Panc1 (cell line): Measurements from ENCODE around the gene RUNX1. TPM values are rescaled to one million over a fixed set of nuclear protein-coding genes. Genes with fewer than 3 reads are reported as not detected.

Experiments used
- ATAC-seq: fragments of 200-7000 bp; cut with Tn5 transposase; 2 replicates; pipeline ENCODE4 v1.9.1; 2020; ENCODE audit warnings: mild to moderate bottlenecking, moderate library complexity
- BruUV-seq: library from RNA; stranded (reverse); fragments of 400-500 nt; replicated peaks from 2 replicates; lab custom pipeline; 2021; lab: Mats Ljungman, UMichigan
- CTCF ChIA-PET: fragments of 300-600 bp; sonication (Branson Sonifier 250); formaldehyde crosslinking; loops from one replicate; lab custom pipeline; 2022; ENCODE audit warnings: antibody characterized with exemption; lab: Charles Lee
- POLR2A ChIA-PET: fragments of 300-600 bp; sonication (Branson Sonifier 250); formaldehyde crosslinking; loops from one replicate; lab custom pipeline; 2022; ENCODE audit warnings: antibody characterized with exemption; lab: Charles Lee
- DNase-seq: peaks from one replicate; pipeline ENCODE4 v3.0.0-alpha.2; 2010; ENCODE audit warnings: low read depth, low spot score
- H3K27ac ChIP-seq: 2 replicates; pipeline ENCODE4 v1.5.1; 2011; ENCODE audit warnings: mild to moderate bottlenecking, low read length, inconsistent platforms
- H3K27me3 ChIP-seq: fragments of 200-500 bp; sonication (Bioruptor generic); 2 replicates; pipeline ENCODE4 v1.6.0; 2014; ENCODE audit warnings: low read length, inconsistent platforms; ENCODE audit not compliant: control insufficient read depth, insufficient read depth
- H3K36me3 ChIP-seq: fragments of 200-500 bp; sonication (Bioruptor generic); 2 replicates; pipeline ENCODE4 v1.5.1; 2014; ENCODE audit warnings: inconsistent platforms, mild to moderate bottlenecking, low read length, moderate library complexity; ENCODE audit not compliant: control insufficient read depth, insufficient read depth
- H3K4me1 ChIP-seq: 2 replicates; pipeline ENCODE4 v1.5.1; 2011; ENCODE audit warnings: inconsistent platforms, mild to moderate bottlenecking, low read length, moderate library complexity; ENCODE audit not compliant: control insufficient read depth, insufficient read depth
- H3K4me3 ChIP-seq, 2 experiments: 2 replicates each; pipeline ENCODE4 v1.5.1; 2011 to 2012; ENCODE audit warnings: low read depth in 2 of 2, low read length in 2 of 2, mild to moderate bottlenecking in 2 of 2, inconsistent platforms in 1 of 2, moderate library complexity in 1 of 2
- H3K9me3 ChIP-seq: fragments of 200-500 bp; sonication (Bioruptor generic); 2 replicates; pipeline ENCODE4 v1.5.1; 2014; ENCODE audit warnings: low read depth, mild to moderate bottlenecking, inconsistent platforms, low read length, moderate library complexity; ENCODE audit not compliant: control insufficient read depth, insufficient read depth
- CTCF ChIP-seq: fragments of 450-650 bp; IDR thresholded peaks from 2 replicates; pipeline ENCODE4 v1.5.1; 2017; ENCODE audit warnings: mild to moderate bottlenecking
- POLR2AphosphoS5 ChIP-seq: IDR thresholded peaks from 2 replicates; pipeline ENCODE4 v1.6.1; 2012; ENCODE audit warnings: mild to moderate bottlenecking, low read depth, low read length, moderate library complexity
- REST ChIP-seq, 2 experiments: IDR thresholded peaks; 2 replicates each; pipeline ENCODE4 v1.6.1; 2011 to 2012; ENCODE audit warnings: low read depth in 2 of 2, control low read depth in 1 of 2, low read length in 1 of 2, mild to moderate bottlenecking in 1 of 2, moderate library complexity in 1 of 2; ENCODE audit not compliant: insufficient read depth in 1 of 2
- SIN3A ChIP-seq: IDR thresholded peaks from 2 replicates; pipeline ENCODE4 v1.6.1; 2012; ENCODE audit warnings: low read depth, mild to moderate bottlenecking, low read length, moderate library complexity, borderline replicate concordance; ENCODE audit not compliant: insufficient read depth
- TCF7L2 ChIP-seq: IDR thresholded peaks from 2 replicates; pipeline ENCODE4 v1.6.1; 2011; ENCODE audit warnings: mild to moderate bottlenecking, low read depth, low read length, inconsistent platforms
- in situ Hi-C: cut with HindIII; loops from 2 replicates; pipeline ENCODE4 v1.10.0; 2016; ENCODE audit warnings: low sequenced_read_pairs, low pct_unique_long_range_greater_than_20kb
- intact Hi-C: fragments of 100-400 bp; cut with micrococcal nuclease; formaldehyde crosslinking; loops from one replicate; pipeline ENCODE4 v1.10.0; 2022; ENCODE audit not compliant: unreplicated experiment
- total RNA-seq: library from RNA; stranded (reverse); gene quantifications from one replicate; pipeline ENCODE4 v1.2.1, GENCODE V29; 2021; ENCODE audit not compliant: unreplicated experiment

Gene RUNX1
- total RNA-seq, 1 experiment from 2014 or later: 22.4 TPM

- POLR2A ChIA-PET: no interaction called here
- no peak for TF ChIP-seq CTCF
- TF ChIP-seq POLR2AphosphoS5: no peak
- TF ChIP-seq SIN3A: no peak
- TF ChIP-seq REST (IDR thresholded peaks at IDR 0.05; ENCODE audit: insufficient read depth in 1 of 2, low read depth in 2 of 2, low read length in 1 of 2): no peak
- no peak for TF ChIP-seq TCF7L2
- ATAC-seq (no peak), DNase-seq (no peak)
- BruUV-seq: no TSS peak
- intact Hi-C loops (loop anchor here (1.0 kb wide), 1 partner anchor 10 kb away; no protein-coding TSS in a partner anchor), in situ Hi-C loops (no loop called here)
- no peaks in the 10 kb centered on the region for H3K27me3 ChIP-seq
- no peaks in the 10 kb centered on the region for H3K36me3 ChIP-seq
- no peaks in the 10 kb centered on the region for H3K9me3 ChIP-seq
- no peak overlapping the region for H3K4me3 ChIP-seq
- H3K27ac ChIP-seq: no peak overlapping the region
- CTCF ChIA-PET: no interaction called here
- H3K4me1 ChIP-seq: no peaks in the 10 kb centered on the region
Observed at GRCh38 chr21:35014302-35015041, 34.6 kb downstream of the RUNX1 start.

- CTCF ChIA-PET: no interaction called here
- TF ChIP-seq TCF7L2 (no peak), SIN3A (no peak), REST (IDR thresholded peaks at IDR 0.05; ENCODE audit: insufficient read depth in 1 of 2, low read depth in 2 of 2, low read length in 1 of 2) (no peak), POLR2AphosphoS5 (no peak), CTCF (no peak)
Observed at GRCh38 chr21:35011681-35012080, 37.4 kb downstream of the RUNX1 start.

More at GRCh38 chr21:35011681-35012080, 37.4 kb downstream of the RUNX1 start:
- DNase-seq: no peak
- no peak overlapping the region for H3K4me3 ChIP-seq
- no peaks in the 10 kb centered on the region for H3K9me3 ChIP-seq
- no TSS peak for BruUV-seq
- POLR2A ChIA-PET: no interaction called here
- no peak overlapping the region for H3K27ac ChIP-seq
- no peaks in the 10 kb centered on the region for H3K4me1 ChIP-seq
- no peak for ATAC-seq
- no peaks in the 10 kb centered on the region for H3K36me3 ChIP-seq
- intact Hi-C loops: no loop called here
- in situ Hi-C loops: no loop called here
- no peaks in the 10 kb centered on the region for H3K27me3 ChIP-seq
